GM19351 (cell line): ENCODE results near the gene CARD19.
"Not testable (repeated sequence)": the region's sequence is repeated elsewhere in the genome, so short reads cannot be mapped to it uniquely, and the experiment has no call there.

Experiments
- ATAC-seq: cut with Tn5 transposase; IDR thresholded peaks from one replicate; pipeline ENCODE4 v1.9.1; 2021; ENCODE audit warnings: mild to moderate bottlenecking, moderate library complexity; ENCODE audit not compliant: unreplicated experiment

CARD19 gene

DNA sequence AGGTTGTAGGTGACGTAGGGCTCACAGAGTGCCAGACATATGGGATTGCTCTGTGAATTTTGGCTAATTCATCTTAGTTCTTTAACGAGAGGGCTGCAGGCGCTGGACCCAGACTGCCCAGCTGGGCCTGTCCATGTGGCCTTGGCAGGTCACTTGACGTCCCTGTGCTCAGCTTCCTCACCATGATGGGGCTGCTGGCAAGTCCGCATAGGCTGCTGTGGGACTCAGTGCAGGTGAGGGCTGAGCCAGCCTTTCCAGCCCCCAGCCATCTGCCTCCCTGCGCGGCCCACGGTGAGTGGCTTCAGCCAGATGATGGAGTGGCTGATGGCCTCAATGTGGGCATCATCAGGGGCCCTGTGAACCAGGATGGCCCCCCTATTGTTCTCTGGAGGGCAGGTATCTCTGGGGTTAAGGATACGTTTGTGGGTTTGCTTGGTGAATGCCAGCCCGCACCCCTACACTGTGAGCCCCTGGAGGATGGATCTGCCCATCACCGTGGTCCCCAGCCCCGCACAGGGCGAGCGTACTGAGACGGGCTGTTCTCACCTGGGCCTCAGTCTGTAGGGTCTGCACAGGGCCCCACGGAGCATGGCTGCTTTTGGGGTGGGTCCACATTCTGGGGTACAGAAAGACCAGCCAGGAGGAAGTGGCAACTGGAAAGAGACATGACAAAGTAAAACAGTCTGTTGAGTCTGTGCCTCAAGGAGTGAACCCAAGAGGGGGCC is 3.7 kb downstream of the CARD19 start:
- ATAC-seq, result no peak

DNA sequence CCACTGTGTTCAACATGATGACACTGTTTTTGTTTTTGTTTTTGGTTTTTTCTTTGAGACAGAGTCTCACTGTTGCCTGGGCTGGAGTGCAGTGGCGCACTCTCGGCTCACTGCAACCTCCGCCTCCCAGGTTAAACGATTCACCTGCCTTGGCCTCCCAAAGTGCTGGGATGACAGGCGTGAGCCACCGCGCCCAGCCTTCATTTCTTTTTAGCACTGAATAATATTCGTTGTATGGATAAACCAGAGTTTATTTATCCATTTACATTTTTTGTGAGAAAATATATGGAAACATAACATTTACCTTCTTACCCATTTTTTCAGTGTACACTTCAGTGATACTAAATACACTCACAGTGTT is 4.2 kb downstream of the CARD19 start:
- ATAC-seq, result no peak

DNA sequence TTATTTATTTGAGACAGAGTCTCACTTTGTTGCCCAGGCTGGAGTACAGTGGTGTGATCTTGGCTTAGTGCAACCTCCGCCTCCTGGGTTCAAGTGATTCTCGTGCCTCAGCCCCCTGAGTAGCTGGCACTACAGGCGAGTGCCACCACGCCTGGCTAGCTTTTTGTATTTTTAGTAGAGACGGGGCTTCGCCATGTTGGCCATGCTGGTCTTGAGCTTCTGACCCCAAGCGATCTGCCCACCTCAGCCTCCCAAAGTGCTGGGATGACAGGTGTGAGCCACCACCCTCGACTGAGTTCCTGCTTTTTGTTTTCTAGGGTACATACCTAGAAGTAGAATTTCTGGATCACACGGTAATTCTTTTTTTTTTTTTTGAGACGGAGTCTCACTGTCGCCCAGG is 5.1 kb downstream of the CARD19 start:
- ATAC-seq, result not testable (repeated sequence)

DNA sequence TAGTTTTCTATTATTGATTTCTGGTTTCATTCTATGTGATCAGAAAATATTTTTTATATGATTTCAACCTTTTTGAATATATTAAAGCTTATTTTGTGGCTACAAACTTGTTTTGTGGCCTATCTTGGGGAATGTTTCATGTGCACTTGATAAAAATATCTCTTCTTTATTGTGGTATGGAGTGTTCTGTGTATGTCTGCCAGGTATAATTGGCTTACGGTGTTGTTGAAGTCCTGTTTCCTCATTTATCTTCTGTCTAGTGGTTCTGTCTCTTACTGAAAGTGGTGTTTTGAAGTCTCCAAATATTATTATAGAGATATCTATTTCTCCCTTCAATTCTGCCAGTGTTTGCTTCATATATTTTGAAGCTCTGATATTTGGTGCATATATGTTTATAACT is 9.6 kb downstream of the CARD19 start:
- ATAC-seq, result no peak

DNA sequence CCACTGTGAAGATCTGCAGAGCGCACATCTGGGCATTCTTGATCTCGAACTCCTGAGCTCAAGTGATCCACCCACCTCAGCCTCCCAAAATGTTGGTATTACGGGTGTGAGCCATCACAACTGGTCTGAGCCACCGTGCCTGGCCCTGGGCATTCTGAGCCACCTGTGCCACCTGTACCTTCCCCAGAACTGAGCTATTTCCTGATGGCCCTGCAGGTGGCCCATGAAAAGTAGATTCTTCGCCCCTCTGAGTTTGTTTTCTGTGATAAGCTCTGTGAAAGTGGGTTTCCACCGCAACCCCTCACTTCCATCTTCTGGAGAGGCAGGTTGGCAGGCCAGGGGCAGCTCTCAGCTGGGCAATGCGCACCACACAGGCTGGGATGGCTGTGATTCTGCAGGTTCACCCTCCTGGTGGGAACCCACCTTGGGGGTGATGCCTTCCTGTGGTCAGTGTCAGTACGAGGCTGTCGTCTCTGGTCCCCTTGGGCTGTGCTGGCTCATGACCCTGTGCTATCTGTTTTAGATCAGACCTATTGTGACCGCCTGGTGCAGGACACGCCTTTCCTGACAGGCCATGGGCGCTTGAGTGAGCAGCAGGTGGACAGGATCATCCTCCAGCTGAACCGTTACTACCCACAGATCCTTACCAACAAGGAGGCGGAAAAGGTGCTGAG is 11.3 kb downstream of the CARD19 start:
- no peak for ATAC-seq

DNA sequence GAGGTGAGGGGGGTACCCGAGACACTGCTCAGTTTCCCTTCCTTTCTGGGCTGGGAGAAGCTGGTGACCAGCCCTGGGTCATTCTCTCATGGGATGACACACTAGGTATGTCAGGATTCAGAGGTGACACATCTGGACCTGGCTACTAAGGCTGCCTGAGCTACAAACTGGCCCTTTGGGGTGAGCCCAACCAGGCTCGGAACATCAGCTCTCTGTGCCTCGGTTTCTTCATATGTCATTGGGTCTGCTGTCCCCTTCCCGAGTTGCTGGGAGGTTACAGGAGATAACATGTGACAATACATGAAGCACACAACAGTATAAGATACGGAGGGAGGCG is 11.8 kb downstream of the CARD19 start:
- no peak for ATAC-seq

DNA sequence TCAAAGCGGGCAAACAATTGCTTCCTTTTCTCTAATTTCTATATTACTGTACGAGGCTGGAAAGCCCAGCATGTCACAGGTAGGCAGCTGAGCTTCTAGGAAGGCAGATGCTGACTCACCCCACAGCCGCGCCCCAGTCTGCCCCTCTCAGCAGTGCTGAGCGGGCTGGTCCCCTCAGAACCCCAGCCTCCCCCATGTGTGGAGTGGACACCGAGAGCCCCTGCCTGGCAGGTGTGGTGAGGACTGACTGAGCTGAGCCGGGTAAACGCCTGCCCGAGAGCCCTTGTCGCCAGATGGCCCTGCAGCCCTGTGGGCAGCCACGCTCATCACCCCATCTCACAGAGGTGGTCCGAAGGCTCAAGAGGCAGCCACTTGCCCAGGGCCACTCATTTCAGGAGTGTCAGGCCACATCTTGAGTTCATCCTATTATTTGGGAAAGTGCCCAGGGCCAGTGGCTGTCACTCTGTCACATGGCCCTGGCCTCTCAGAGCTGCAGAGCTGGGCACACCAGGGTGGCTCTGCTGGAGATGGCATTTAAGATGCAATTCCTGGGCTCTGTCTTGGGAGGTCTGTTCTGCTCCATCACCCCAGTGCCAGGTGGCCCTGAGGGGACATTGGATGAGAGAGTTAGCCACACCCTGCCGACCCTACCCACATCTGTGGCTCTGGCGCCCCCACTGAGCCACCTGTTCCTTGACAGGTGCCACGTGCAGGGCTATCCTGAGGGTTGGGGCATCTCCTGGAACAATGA is 12.4 kb downstream of the CARD19 start:
- no peak for ATAC-seq

DNA sequence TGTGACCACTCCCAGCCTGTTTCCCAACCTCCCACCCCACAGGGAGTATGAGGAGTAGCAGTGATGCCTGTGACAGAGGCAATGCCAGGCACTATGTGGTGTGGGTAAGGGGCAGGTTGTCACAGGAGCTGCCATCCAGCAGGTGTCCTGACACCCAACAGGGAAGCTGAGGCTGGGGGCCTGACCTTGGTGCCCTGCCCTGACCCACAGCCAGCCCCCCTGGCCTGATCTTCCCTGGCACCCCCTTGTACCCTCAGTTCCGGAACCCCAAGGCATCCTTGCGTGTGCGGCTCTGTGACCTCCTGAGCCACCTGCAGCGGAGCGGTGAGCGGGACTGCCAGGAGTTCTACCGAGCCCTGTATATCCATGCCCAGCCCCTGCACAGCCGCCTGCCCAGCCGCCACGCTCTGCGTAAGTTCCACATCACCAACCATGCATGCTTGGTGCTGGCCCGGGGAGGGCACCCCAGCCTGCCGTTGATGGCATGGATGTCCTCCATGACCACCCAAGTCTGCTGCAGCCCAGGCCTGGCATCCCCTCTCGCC is 14.4 kb downstream of the CARD19 start:
- no peak for ATAC-seq

DNA sequence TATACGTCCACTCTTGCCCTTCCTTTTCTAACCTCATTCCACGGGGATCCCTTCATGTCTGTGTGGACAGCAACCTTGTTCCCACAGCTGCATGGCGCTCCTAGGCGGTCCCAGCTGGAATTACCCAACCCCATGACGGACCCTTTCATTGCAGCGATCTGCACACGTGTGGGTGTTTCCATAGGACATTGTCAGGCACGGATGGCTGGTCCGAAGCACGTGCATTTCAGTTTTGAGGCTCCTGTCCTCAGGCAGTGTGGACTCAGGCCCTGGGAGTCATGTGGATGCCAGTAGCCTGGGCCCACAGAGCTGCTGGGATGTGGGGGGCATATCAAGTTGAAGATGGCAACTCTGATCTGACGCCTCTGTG is 15.0 kb downstream of the CARD19 start:
- ATAC-seq, result no peak

DNA sequence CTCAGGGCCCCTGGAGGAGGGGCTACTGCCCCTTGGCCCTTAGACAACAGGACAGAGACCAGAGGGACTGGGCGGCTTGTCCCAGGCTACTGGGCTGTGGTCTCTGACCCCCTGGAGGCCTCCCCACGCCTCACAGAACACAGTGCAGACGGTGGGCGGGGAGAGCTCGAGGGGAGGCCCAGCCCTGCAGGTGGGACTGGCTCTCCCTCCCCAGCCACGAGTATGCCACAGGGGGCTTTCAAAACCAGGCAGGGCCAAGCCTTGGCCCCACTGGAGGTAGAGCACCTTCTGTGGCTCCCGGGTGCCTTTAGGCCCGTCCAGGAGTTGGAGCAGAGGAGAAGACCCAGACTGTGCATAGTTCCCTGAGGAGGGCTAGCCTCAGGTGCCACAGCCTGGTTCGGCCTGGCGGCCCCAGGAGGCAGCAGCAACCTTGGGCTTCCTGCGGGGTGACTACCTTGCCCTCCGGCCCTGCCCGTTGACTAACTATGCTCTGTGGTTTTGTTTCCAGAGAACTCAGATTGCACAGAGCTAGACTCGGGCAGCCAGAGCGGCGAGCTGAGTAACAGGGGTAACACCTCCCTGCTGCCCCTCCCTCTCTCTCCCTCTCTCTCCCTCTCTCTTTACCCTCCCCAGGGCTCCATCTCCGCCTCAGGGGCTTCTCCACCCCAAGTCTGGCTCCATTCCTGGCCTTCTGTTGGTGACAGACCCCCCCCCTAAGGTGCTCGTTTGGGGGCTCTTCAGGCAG is 15.5 kb downstream of the CARD19 start:
- ATAC-seq, result no peak

DNA sequence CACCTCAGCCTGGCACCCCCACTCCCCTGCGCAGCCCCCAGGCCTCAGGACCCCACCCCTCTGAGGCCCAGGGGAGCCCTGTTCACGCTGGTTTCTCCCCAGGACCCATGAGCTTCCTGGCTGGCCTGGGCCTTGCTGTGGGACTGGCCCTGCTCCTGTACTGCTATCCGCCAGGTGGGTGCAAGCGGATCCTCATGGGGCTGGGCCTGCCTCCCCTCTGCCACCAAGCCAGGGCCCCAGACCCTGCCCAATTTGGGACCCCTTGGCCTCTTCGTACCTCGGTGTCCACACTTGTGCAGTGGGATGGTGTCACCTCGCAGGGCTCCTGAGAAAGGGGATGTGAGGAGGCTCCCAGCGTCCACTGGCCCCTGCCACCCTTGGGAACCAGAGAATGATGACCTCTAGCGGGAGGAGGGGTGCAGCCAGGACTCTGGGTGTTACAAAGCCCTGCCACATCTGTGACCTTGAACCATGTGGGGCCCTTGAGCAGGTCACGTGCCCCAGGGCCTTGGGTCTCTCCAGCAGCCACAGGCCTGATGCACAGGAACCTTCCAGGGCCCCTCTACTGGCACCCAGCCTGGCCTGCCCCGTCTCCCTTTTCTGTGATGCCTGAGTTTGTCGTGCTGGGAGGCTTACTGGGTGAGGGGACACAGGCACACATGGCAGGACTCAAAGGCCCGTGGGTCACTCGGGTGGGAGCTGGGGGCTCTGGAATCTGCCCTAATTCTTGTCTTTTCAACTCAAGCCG is 16.3 kb downstream of the CARD19 start:
- ATAC-seq, result no peak

DNA sequence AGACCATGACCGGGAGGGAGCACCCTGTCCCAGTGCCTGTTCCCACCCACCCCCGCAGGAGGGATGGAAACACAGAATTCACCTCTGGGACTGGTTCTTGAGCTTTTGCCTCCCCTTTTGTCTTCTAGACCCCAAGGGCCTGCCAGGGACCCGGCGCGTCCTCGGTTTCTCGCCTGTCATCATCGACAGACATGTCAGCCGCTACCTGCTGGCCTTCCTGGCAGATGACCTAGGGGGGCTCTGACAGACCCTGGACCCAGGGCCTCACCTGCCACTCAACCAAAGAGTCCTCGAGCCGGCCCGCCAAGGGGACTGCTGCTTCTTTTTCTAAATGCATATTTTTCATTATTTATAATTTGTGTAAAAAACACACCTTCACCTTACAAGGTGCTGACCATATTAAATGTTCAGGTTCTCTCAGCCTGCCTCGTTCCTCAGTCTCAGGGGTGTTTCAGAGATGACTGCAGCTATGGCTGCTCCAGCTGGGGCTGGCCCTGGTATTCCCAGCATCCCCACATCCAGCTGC is 16.9 kb downstream of the CARD19 start:
- ATAC-seq, result no peak

DNA sequence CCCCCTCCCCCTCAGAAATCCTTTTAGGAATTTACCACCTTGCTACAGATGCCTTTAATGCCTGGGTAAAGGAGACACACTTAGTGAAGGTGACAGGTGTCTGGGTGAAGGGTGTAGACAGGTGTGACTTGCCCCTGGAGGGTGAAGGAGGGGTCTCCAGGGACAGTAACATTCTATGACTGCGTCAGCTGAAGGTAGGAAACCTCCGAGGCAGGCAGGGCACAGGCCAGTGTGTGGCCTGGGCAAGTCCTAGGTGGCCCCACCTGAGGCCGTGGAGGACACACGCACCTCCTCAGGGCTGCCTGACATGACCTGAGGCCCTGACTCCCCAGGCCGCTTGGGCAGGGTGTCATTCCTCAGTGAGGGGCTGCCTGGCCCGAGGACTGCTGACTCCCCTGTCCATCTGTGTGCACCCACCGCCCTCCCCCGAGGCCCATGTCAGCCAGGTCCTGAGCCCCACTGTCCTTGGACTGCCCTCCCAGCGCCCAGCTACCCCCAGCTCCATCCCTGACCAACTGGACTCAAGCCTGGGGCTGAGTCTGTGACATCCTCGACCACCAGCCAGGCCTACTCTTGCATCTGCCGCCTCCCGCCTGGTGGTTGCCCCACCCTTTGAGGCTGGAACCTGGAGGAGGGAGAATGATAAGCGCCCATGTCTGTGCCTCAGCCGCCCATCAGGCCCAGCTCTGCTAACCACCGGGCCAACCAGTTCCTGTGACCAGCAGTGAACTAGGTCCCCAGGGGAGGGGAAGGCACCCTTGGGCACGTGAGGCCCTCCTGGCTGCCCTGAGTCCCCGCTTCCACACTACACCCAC is 18.4 kb downstream of the CARD19 start:
- no peak for ATAC-seq

DNA sequence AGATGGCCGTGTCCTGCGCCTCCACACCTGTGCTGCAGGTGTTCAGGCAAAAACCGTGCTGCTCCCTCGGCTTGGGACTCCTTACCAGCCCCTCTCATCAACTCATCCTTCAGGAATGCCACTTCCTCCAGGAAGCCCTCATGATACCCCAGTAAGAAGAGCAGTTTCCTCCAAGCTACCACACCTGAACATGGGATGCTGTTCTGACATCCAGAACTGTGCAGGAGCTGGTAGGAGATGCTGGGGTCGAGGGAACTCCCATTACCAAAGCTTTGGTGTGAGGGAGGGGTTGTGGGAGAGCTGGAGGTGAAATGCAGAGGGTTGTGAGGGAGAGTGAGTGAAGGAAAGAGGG is 18.9 kb downstream of the CARD19 start:
- ATAC-seq, result no peak

DNA sequence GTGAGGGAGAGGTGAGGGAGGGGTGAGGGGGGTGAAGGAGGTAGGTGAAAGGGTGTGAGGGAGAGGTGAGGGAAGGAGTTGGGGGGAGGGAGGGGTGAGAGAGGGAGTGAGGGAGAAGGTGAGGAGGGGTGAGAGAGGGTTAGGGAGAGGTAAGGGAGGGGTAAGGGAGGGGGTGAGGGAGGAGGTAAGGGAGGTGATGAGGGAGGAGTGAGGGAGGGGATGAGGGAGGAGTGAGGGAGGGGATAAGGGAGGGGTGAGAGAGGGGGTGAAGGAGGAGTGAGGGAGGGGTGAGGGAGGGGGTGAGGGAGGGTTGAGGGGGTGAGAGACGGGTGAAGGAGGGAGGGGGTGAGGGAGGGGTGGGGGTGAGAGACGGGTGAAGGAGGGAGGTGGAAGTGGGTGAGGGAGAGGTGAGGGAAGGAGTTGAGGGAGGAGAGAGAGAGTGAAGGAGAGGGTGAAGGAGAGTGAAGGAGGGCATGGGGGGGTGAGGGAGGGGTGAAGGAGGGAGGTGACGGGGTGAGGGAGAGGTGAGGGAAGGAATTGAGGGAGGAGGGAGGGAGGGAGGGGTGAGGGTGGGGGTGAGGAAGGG is 19.6 kb downstream of the CARD19 start:
- ATAC-seq, result no peak

DNA sequence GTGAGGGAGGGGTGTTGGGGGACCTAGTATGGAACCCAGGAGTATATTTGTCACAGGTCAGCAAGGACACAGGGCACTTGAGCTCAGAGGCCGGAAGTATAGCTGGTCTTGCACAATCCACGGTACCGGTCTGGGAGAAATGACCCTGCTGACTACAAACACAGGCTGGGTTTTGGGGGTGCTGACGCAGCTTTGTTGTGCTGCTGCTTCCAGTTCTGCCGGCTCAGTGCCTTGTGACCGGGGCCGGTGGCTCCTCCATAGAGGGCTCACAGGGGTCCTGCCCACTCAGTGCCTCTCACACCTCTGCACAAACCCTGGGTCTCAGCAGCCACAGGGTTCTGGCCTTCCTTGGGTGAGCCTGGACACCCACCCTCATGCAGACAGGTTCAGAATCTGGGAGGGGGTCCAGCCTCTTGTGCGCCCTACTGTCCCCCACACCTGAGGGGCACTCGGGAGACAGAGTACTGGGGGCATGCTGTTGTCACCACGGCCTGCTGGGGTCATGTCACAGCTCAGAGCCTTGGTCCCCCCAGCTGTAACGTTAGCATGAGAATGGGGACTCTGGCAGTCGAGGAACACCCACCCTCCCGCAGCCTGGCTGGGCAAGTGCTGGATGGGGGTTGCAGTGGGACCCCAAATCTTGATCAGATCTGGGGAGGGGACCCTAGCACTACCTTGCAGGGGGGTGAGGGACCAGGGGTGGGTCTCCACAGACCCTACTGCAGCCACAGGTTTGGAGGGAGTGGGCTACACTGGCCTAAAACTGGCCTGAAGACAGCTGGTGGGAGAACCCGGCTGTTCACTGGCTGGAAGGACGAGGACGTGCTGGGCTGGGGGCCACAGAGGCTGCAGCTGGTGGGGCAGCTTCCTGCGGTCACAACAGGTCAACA is 20.3 kb downstream of the CARD19 start:
- no peak for ATAC-seq

DNA sequence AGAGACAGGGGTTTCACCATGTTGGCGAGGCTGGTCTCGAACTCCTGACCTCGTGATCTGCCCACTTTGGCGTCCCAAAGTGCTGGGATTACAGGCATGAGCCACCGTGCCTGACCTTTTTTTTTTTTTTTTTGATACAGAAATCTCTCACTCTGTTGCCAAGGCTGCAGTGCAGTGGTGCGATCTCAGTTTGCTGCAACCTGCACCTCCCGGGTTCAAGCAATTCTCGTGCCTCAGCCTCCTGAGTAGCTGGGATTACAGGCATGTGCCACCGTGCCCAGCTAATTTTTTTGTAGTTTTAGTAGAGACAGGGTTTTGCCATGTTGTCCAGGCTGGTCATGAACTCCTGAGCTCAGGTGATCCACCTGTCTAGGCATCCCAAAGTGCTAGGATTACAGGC is 21.5 kb downstream of the CARD19 start:
- ATAC-seq, result not testable (repeated sequence)
